HL-60 (cell line): ENCODE data around the gene C13orf42.

Experiments used
- CTCF ChIP-seq: IDR thresholded peaks from one replicate; pipeline ENCODE4 v1.5.1; 2011; ENCODE audit warnings: low read length, control low read depth, inconsistent platforms; ENCODE audit not compliant: insufficient read depth
- POLR2AphosphoS5 ChIP-seq: IDR thresholded peaks from 2 replicates; pipeline ENCODE4 v1.6.1; 2012; ENCODE audit warnings: low read depth
- REST ChIP-seq: IDR thresholded peaks from 2 replicates; pipeline ENCODE4 v1.6.1; 2012; ENCODE audit warnings: low read depth; ENCODE audit not compliant: insufficient replicate concordance
- SPI1 ChIP-seq: IDR thresholded peaks from 2 replicates; pipeline ENCODE4 v1.6.1; 2012; ENCODE audit warnings: low read depth, mild to moderate bottlenecking, borderline replicate concordance

- TF ChIP-seq CTCF (no peak), REST (no peak), SPI1 (no peak), POLR2AphosphoS5 (no peak)
Measured at GRCh38 chr13:51105046-51105445, 6.0 kb downstream of the C13orf42 start.
